HL-60 (cell line): ENCODE data around the gene AOPEP.

Experiments
- DNase-seq, 2 experiments: peaks; one replicate each; pipeline ENCODE4 v3.0.0-alpha.2; 2010 to 2020; ENCODE audit warnings: low read depth in 1 of 2, low spot score in 1 of 2
- H3K27ac ChIP-seq: fragments of 250-450 bp; sonication (Bioruptor Pico); replicated peaks from 2 replicates; pipeline ENCODE4 v1.5.1; 2020; ENCODE audit warnings: mild to moderate bottlenecking, moderate library complexity
- H3K27me3 ChIP-seq: fragments of 250-450 bp; sonication (Bioruptor Pico); 2 replicates; pipeline ENCODE4 v1.5.1; 2021; ENCODE audit warnings: mild to moderate bottlenecking, moderate library complexity; ENCODE audit not compliant: insufficient read depth, poor library complexity, severe bottlenecking
- H3K4me3 ChIP-seq: replicated peaks from 2 replicates; pipeline ENCODE4 v1.5.1; 2011; ENCODE audit warnings: mild to moderate bottlenecking, control low read depth, low read length; ENCODE audit not compliant: insufficient read depth
- GABPA ChIP-seq: IDR thresholded peaks from 2 replicates; pipeline ENCODE4 v1.6.1; 2012; ENCODE audit warnings: low read depth
- POLR2AphosphoS5 ChIP-seq: IDR thresholded peaks from 2 replicates; pipeline ENCODE4 v1.6.1; 2012; ENCODE audit warnings: low read depth
- SPI1 ChIP-seq: IDR thresholded peaks from 2 replicates; pipeline ENCODE4 v1.6.1; 2012; ENCODE audit warnings: low read depth, mild to moderate bottlenecking, borderline replicate concordance
- TF ChIP-seq, protein P1 (sequence below): IDR thresholded peaks from one replicate; pipeline ENCODE4 v1.5.1; 2011; ENCODE audit warnings: low read length, control low read depth, inconsistent platforms; ENCODE audit not compliant: insufficient read depth
- TF ChIP-seq, protein P2 (sequence below): IDR thresholded peaks from 2 replicates; pipeline ENCODE4 v1.6.1; 2012; ENCODE audit warnings: low read depth; ENCODE audit not compliant: insufficient replicate concordance

Gene AOPEP

DNA sequence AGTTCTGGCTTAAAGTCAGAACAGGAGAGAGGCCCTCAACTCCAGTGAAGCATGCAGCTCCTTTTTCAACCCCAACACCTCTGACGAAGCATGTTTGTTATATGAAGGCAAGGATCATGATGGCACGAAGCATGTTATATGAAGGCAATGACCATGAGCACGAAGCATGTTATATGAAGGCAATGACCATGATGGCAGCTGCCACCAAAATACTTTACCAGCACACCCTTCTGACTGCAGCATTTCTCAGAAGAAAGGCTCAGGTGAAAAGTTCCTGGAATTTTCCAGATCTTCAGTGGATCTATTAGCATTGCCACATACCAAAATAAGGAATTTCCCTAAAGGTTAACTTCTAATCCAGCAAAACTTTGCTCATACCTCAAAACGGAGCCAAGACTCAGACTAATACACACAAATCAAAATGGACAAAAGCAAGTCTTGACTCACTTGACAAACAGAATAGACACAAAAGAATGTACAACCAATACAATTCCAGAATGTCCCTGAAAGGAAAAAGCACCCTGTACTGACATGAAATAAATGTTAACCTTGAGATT is 373.6 kb downstream of the AOPEP start:
- DNase-seq: no peak
- H3K4me3 ChIP-seq: no peak overlapping the region
- no peak overlapping the region for H3K27ac ChIP-seq
- H3K27me3 ChIP-seq: no peaks in the 10 kb centered on the region
- no peak for TF ChIP-seq GABPA

DNA sequence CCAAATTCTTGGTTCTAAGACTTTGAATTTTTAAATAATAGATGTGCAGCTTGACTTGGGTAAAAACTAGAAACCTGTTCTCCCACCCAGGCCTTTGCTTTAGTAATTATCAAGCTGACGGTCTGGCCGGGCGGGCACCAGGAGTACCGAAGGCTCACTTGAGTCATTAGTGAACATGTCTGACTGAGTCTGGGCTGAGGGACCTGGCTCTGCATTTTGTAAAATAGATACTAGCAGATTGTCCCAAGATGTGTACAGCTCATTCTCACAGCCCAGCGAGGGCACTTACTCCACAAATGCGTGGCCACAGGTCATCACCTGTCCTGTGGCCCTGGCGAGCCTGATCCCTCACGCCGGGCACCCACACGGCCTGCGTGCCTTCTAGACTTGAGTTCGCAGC is 374.8 kb downstream of the AOPEP start:
- H3K27ac ChIP-seq: no peak overlapping the region
- DNase-seq: no peak
- TF ChIP-seq, protein P1, sequence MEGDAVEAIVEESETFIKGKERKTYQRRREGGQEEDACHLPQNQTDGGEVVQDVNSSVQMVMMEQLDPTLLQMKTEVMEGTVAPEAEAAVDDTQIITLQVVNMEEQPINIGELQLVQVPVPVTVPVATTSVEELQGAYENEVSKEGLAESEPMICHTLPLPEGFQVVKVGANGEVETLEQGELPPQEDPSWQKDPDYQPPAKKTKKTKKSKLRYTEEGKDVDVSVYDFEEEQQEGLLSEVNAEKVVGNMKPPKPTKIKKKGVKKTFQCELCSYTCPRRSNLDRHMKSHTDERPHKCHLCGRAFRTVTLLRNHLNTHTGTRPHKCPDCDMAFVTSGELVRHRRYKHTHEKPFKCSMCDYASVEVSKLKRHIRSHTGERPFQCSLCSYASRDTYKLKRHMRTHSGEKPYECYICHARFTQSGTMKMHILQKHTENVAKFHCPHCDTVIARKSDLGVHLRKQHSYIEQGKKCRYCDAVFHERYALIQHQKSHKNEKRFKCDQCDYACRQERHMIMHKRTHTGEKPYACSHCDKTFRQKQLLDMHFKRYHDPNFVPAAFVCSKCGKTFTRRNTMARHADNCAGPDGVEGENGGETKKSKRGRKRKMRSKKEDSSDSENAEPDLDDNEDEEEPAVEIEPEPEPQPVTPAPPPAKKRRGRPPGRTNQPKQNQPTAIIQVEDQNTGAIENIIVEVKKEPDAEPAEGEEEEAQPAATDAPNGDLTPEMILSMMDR: no peak
- TF ChIP-seq GABPA (no peak), POLR2AphosphoS5 (no peak), SPI1 (no peak)
- TF ChIP-seq, protein P2, sequence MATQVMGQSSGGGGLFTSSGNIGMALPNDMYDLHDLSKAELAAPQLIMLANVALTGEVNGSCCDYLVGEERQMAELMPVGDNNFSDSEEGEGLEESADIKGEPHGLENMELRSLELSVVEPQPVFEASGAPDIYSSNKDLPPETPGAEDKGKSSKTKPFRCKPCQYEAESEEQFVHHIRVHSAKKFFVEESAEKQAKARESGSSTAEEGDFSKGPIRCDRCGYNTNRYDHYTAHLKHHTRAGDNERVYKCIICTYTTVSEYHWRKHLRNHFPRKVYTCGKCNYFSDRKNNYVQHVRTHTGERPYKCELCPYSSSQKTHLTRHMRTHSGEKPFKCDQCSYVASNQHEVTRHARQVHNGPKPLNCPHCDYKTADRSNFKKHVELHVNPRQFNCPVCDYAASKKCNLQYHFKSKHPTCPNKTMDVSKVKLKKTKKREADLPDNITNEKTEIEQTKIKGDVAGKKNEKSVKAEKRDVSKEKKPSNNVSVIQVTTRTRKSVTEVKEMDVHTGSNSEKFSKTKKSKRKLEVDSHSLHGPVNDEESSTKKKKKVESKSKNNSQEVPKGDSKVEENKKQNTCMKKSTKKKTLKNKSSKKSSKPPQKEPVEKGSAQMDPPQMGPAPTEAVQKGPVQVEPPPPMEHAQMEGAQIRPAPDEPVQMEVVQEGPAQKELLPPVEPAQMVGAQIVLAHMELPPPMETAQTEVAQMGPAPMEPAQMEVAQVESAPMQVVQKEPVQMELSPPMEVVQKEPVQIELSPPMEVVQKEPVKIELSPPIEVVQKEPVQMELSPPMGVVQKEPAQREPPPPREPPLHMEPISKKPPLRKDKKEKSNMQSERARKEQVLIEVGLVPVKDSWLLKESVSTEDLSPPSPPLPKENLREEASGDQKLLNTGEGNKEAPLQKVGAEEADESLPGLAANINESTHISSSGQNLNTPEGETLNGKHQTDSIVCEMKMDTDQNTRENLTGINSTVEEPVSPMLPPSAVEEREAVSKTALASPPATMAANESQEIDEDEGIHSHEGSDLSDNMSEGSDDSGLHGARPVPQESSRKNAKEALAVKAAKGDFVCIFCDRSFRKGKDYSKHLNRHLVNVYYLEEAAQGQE: no peak
- H3K4me3 ChIP-seq: no peak overlapping the region
- H3K27me3 ChIP-seq: no peaks in the 10 kb centered on the region

DNA sequence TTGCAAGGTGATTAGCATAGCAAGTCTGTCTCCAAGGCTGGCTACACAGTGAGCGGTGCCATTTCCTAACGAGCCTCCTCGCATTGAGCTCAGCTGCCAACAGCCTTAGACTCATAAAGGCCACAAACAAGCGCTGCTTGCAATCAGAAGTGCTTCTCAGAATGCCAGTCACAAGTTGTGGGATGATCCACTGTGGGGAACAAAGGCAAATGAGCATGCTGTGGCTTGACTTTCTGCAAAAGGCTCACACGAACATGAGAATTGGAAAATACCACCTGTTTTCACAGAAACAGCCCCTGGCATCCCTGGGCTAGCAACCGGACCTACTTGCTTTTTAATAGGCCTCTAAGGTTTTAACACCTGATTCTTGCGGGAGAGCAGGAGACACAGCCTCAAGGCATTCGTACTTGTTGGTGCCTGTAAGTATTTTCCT is 375.5 kb downstream of the AOPEP start:
- TF ChIP-seq POLR2AphosphoS5: no peak
- TF ChIP-seq, protein P2: no peak
- TF ChIP-seq SPI1: no peak
- TF ChIP-seq, protein P1: no peak
- TF ChIP-seq GABPA: no peak
- H3K27ac ChIP-seq: no peak overlapping the region
- no peaks in the 10 kb centered on the region for H3K27me3 ChIP-seq
- no peak overlapping the region for H3K4me3 ChIP-seq
- DNase-seq: no peak

DNA sequence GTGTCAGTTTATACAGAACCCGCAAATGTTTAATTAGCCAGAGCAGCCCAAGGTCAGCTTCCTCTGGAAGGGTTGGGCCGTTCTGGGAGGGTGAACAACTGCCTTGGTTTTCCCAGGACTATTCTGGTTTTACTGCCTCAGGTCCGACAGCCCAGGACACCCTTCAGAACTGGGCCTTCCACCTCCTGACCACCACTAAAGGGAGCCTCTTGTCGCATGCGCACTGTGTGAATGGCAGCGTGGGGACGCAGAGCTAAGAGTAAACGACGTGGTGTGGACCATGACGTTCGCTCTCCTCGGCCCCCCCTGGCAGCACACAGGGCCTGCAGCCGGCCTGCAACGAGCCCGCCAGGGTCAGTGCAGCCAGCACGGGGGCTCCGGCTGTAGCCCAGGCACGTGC is 376.1 kb downstream of the AOPEP start:
- Histone ChIP-seq H3K27ac (no peak overlapping the region), H3K4me3 (no peak overlapping the region), H3K27me3 (no peaks in the 10 kb centered on the region)
- TF ChIP-seq SPI1 (no peak), POLR2AphosphoS5 (no peak), GABPA (no peak)
- TF ChIP-seq, protein P1: no peak
- TF ChIP-seq, protein P2: no peak
- no peak for DNase-seq
